ENCODE data around the gene RIC8A.

RIC8A gene

DNA sequence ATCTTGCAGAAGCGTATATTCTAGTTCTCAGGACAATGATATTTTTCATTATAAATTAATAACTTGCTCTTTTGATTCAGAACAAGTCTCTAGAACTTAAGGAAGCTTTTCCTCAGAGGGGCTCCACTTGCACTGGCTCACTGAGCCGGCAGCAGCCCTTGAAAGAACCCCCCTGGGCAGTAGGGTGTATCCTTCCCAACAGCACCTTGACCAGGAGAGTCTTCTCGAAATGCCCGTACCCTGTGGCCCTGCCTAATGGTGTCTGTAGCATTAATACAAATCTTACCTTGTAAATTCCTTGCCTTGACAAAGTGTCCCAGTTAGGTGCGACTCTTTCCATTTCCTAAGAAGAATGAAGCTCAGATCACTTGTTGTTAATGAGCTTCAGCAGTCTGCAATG is 42.8 kb downstream of the RIC8A start:
- DNase-seq (ENCODE audit: low spot score): no peak

DNA sequence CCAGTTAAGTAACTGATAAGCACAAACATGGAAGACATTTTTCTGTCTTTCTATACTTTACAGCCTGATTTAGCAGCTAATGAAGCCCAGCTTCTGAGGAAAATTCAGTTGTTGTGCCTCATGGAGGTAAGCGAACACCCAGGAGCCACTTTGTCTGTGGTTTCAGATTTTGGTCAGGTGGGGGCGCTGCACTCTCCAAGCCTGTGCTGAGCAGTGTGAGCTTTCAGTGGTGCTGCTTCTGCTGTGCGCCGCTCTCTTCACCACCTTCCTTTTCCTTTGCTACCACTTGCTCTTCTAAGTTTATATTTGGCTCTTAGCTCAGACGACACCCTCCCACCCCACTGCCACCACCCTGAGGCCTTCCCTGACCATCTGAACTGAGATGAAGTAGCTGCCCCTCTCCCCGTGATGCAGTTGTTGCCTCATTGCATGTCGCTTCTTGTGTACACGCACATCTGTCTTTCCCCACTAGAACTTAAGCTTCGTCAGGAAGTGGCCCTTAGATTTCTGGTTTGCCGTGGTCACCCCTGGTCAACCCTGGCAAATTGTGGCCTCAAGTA is 43.3 kb downstream of the RIC8A start:
- DNase-seq (ENCODE audit: low spot score): peak; percentile 46

DNA sequence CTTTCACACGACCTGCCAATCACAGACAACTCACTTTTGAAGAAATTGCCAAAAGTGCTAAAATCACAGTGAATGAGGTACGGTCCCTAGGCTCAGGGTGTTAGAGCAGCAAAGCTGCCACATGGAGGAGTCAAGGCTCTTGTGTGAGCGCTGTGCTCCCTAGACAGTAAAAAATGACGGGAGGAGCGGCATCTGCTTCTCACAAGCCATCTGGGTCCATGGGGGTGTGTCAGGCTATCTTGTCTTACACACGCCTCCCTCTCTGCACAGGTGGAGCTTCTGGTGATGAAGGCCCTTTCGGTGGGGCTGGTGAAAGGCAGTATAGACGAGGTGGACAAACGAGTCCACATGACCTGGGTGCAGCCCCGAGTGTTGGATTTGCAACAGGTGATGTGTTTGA is 44.0 kb downstream of the RIC8A start:
- no peak for DNase-seq (ENCODE audit: low spot score)

DNA sequence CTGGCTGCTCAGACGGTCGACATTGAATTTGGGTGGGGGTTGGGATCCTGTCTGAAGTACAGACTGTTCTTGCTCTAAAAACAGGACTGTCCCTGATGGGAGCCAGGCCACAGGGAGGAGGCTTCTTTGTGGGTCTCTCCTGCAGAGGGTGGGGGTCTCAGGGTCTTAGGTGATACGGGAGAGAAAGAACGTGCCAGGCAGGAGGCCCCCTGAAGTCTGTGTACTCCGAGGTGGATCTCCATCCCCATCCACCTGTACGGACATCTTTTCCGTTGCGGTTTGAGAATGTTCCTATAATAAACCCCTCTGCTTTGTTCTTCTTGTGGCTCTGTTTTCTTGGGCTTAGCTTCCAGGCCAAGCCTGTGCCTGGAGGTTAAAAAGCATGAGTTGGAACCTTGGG is 45.2 kb downstream of the RIC8A start:
- DNase-seq (ENCODE audit: low spot score): no peak

DNA sequence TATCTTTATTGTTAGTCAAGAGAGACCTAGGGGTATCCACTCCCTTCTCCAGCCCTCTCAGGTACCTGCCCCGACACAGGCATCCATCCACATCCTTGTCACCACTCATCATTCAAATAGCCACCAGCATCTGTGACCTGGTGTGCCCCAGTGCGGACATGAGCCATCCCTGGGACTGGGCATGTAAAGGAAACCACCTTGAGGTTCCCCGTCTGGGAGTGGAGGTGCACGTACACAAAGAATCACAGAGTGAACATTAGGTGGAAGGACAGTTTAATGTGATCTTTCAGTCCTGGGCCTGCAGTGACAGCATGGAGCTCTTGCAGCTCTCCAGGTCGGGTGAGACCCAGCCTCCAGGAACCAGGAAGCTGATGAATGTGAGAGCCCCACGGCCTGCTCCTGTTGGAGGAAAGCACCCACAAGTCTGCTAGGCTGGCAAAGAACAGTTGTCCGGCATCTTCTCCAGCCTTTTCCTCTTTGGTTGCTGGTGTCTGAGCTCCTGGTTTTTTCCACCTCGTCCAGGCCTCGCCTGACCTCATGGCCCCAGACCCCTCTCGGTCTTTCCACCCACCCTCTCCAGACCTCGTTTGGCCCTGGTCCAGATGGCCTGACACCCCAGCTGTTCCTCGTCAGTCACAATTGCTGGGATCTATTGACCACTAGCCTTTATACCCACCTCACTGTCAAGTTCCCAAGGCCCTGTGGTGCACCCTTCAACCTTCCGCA is 45.8 kb downstream of the RIC8A start:
- DNase-seq (ENCODE audit: low spot score): no peak

DNA sequence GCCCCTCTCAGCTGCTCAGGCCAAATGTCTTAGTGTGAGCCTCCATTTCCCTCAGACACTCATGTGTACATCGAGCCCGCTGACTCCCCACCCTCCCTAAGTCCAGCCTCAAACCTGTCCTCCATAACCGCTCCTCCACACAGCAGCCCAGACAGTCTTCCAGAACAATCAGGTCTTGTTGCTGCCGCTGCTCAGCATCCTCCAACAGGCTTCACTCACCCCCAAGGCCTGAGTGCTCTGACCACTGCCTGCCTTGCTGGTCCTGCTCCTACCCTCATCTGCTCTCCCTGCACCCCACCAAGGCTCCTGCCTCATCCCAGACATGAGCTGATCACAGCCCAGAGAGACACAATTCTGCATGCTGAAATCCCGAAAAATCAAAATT is 46.4 kb downstream of the RIC8A start:
- no peak for DNase-seq (ENCODE audit: low spot score)

DNA sequence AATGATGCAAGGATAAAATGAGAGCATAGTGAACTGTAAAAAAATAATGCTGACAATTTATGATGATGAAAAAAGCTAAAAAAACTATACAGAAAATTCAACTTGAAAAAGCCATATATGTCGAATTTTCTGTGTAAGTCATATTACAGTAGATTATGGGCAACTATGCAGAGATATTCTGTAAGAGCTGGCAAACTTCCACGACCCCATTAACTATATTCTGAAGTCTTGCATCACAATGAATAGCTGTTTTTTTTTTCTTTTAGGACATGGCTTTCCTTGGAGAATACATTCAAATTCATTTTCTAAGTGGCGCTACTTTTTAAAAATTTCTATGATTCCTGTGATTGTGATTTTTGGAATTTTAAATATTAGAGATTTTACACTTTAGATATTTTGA is 47.7 kb downstream of the RIC8A start:
- DNase-seq (ENCODE audit: low spot score): no peak

DNA sequence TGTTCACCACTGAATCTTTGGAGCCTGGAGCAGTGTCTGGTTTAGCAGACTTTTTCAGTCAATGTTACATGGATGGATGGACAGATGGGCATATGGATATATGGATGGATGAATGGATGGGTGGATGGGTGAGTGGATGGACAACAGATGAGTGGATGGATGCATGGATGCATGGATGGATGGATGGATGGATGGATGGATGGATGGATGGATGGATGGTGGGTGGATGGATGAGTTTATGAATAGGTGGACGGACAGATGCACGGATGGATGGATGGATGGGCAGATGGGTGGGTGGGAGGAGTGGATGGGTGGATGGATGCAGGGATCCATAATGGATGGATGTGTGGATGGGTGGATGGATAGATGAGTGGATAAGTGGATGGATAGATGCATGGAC is 48.3 kb downstream of the RIC8A start:
- DNase-seq (ENCODE audit: low spot score): no peak

DNA sequence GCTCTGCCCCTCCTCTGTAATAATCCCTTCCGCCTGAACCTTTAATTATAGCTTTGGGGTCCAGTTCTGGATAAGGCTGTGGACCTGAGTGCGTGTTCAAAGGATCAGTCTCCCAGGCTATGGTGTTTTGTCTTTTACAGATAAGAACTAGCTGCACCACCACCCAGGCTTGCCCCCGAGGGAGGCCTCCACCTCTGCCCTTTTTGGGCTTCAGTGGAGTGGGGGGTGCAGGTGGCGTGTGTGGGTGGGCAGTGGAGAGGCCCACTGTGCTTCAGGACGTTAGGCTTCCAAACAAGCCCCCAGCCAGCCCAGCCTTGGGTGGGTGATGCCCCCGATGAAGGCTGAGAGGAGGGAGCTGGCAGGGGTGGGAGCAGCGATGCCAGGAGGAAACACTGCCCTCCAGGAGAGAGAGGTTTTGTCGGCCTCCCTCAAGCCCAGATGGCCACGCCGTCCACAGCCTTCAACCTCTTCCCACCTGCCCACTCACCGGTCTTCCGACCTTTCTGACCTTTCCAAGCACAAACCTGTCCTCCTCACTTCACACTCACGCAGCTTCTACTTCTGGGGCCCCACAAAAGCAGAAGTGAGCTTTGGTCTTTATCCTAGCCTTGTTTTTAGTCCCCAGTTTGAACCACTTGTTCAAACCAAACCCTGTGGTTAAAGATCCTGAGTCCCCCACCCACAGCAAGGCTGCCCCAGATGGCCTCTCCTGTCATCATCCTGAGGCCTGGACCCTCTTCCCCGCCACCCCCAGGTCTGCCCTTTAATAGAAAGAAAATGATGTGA is 49.6 kb downstream of the RIC8A start:
- no peak for DNase-seq (ENCODE audit: low spot score)

DNA sequence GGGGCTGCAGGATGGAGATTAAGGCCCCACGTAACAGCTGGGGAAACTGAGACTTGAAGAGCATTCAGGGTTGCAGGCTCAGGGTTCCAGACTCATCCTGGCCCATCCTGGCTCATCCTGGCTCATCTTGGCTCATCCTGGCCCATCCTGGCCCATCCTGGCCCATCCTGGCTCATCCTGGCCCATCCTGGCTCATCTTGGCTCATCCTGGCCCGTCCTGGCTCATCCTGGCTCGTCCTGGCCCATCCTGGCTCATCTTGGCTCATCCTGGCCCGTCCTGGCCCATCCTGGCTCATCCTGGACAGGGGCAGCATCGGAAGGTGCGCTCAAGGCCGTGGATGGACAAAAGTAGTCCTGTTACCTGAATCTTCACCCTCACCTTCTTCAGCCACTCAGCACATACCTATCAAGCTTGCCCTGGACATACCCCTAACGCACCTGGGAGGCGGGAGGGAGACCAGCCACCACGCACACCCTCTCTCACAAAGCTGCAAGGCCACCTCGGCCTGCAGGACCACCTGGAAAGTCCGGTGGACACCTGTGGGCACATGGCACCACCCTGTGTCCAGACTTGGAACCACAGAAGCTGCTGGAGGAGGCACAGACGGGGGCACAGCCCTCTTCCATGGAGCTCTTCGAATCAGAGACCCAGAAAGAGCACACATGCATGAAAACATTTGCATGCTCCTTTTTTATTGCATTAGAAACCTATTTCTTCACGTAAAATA is 50.4 kb downstream of the RIC8A start:
- no peak for DNase-seq (ENCODE audit: low spot score)

DNA sequence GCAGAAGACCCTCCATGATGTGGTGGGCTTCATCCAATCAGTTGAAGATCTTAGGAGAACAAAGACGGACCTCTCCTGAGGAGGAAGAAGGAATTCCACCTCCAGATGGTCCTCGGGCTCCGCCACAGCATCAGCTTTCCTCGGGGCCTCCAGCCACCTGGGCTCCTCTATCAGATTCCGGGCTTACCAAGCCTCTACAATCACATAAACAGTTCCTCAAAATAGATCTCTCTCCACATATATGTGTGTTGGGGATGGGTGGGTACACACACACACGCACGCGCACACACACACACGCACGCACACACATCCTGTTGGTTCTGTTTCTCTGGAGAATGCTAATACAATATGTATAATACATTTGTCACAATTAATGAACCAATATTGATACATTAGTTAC is 51.9 kb downstream of the RIC8A start:
- DNase-seq (ENCODE audit: low spot score): no peak

DNA sequence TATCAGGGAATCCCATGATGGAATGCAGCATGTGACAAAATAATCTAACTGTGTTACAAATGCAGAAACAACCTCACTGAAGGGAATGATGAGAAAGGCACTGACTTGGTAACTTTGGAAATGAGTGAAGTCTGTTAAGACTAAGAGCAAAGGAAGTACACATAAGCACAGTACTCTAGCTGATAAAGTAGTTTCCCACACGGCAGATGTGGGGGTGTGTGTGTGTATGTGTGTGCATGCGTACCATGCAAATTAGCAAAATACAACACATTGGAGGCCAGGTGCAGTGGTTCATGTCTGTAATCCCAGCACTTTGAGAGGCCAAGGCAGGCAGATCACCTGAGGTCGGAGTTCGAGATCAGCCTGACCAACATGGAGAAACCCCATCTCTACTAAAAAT is 54.1 kb downstream of the RIC8A start:
- no peak for DNase-seq (ENCODE audit: low spot score)
